Measurements from ENCODE around the gene ZNF107.

GRCh38 chr7:64625114-64626082 lies 40.5 kb upstream of the ZNF107 start:
- TF ChIP-seq FOXA1 (IDR thresholded peaks at IDR 0.05) (no peak), CTCF (IDR thresholded peaks at IDR 0.05; ENCODE audit: low read depth, low read length, missing input control) (peak; percentile 72), RXRA (IDR thresholded peaks at IDR 0.05) (no peak), TAF1 (conservative IDR thresholded peaks at IDR 0.05) (no peak), RAD21 (IDR thresholded peaks at IDR 0.05) (peak; percentile 82 to 85), MAX (IDR thresholded peaks at IDR 0.05) (no peak), REST (IDR thresholded peaks at IDR 0.05) (no peak), YY1 (IDR thresholded peaks at IDR 0.05) (no peak), JUND (IDR thresholded peaks at IDR 0.05) (no peak)

Data from liver (tissue), 3 donors.